Forelimb muscle (tissue), 1 donor: ENCODE data around the gene KRTAP9-6. TPM values are rescaled to one million over a fixed set of nuclear protein-coding genes. Genes with fewer than 3 reads are reported as not detected.
"Not testable (repeated sequence)": the region's sequence is repeated elsewhere in the genome, so short reads cannot be mapped to it uniquely, and the experiment has no call there.

Experiments used
- DNase-seq: peaks from one replicate; pipeline ENCODE4 v3.0.0-alpha.2; 2013; ENCODE audit warnings: low read depth
- polyA plus RNA-seq: library from polyadenylated mRNA; unstranded; fragments of 120-200 nt; gene quantifications from one replicate; pipeline ENCODE4 v1.2.1, GENCODE V29; 2013; ENCODE audit not compliant: insufficient read length

Gene KRTAP9-6
- 0.22 TPM for polyA plus RNA-seq

DNA sequence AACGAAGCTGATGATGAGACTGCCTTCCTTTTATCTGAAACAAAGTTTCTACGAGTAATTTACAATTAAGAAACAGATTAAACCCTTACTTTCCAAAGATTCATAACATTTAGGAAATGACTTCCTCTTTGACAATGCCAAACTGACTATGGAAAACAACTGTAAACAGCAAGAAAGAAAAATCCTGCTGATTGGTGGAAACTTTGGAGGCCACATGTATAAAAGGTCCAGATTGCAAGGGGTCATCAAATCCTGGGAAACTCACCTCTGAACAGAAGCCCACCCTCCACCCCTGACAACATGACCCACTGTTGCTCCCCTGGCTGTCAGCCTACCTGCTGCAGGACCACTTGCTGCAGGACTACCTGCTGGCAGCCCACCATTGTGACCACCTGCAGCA is at the start of gene KRTAP9-6:
Gene KRTAP9-6 (plus strand): TSS at position 301 of the 400 bp plus-strand sequence. CDS start 0 bp downstream, at position 301.
- no peak for DNase-seq

- no peak for DNase-seq
These were observed 49.5 kb upstream of the KRTAP9-6 start for GRCh38 chr17:41215681-41216080.

- no peak for DNase-seq
These were observed 41.4 kb upstream of the KRTAP9-6 start for GRCh38 chr17:41223821-41224220.

DNA sequence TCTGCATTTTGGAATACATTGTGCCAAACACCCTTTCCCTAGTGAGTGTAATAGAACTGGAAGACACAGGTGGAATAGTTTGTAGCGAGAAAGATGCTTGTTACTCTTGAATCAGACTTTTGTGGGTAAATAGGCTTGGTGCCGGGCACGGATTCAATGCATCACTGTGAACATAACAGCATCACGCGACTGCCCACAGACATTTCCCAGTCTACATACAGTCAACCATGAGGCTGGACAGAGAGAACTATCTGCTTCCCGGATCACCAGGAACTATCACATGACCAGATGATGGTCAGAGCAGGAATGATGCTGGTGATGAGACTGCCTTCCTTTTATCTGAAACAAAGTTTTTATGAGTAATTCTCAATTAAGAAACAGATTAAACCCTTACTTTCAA is 39.1 kb upstream of the KRTAP9-6 start:
- DNase-seq = no peak

GRCh38 chr17:41226598-41227095 is 38.5 kb upstream of the KRTAP9-6 start, which contains the start of gene KRTAP9-2:
Gene KRTAP9-2, plus strand, starts transcription at chr17:41226648. Its CDS starts 7 bp downstream, at chr17:41226655.
- not testable (repeated sequence) for DNase-seq

- no peak for DNase-seq
These were observed 35.1 kb upstream of the KRTAP9-6 start for GRCh38 chr17:41230094-41230493.

- no peak for DNase-seq
These were observed 33.4 kb upstream of the KRTAP9-6 start for GRCh38 chr17:41231731-41232130.

- not testable (repeated sequence) for DNase-seq
These were observed 32.6 kb upstream of the KRTAP9-6 start, which contains the start of gene KRTAP9-3 for GRCh38 chr17:41232399-41233105. Gene KRTAP9-3, plus strand, starts transcription at chr17:41232449. Its CDS starts 53 bp downstream, at chr17:41232502.

- not testable (repeated sequence) for DNase-seq
These were observed 28.1 kb upstream of the KRTAP9-6 start for GRCh38 chr17:41237116-41237515.

DNA sequence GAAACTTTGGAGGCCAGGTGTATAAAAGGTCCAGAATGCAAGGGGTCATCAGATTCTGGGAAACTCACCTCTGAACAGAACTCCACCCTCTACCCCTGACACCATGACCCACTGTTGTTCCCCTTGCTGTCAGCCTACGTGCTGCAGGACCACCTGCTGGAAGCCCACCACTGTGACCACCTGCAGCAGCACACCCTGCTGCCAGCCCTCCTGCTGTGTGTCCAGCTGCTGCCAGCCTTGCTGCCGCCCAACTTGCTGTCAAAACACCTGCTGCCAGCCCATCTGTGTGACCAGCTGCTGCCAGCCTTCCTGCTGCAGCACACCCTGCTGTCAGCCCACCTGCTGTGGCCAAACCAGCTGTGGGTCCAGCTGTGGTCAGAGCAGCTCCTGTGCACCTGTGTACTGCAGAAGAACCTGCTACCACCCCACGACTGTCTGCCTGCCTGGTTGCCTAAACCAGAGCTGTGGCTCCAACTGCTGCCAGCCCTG is 27.2 kb upstream of the KRTAP9-6 start, which contains the start of gene KRTAP9-8:
Gene KRTAP9-8 (plus strand): TSS at position 51 of the 489 bp plus-strand sequence. CDS start 53 bp downstream, at position 104.
- not testable (repeated sequence) for DNase-seq

DNA sequence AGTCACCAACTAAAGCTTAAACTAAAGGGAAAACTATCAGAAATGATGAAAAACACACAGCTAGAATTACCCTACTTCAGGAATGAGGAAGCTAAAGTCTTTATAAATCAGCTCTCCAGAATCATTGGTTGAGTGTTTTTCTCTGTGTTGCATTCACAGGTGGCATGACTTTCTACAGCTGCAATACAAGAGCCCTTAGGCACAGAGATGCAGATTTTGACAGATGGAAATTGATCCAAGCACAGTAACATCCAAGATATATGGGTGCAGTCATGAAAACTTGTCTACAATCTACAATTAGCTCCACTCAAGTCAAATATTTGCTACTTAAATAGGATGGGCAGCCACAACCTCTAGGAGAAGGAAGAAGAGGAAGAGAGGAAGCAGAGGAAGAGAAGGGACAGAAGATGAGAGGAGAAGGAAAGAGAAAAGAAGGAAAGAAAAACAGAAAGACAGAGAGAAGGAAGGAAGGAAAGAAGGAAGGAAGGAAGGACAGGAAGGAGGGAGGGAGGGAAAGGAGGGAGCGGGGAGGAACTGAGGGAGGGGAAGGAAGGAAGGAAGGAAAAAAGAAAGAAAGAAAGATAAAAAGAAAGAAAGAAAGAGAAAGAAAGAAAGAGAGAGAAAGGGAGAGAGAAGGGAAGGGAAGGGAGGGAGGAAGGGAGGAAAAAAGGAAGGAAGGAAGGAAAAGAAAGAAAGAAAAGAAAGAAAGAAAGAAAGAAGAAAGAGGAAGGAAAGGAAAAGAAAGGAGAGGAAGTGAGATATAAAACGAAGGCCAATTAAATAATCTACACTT is 18.0 kb upstream of the KRTAP9-6 start:
- not testable (repeated sequence) for DNase-seq

DNA sequence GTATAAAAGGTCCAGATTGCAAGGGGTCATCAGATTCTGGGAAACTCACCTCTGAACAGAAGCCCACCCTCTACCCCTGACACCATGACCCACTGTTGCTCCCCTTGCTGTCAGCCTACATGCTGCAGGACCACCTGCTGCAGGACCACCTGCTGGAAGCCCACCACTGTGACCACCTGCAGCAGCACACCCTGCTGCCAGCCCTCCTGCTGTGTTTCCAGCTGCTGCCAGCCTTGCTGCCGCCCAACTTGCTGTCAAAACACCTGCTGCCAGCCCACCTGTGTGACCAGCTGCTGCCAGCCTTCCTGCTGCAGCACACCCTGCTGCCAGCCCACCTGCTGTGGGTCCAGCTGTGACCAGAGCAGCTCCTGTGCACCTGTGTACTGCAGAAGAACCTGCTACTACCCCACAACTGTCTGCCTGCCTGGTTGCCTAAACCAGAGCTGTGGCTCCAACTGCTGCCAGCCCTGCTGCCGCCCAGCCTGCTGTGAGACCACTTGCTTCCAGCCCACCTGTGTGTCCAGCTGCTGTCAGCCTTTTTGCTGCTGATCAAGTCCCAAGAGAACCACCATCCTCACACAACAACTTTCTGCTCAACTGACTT is 15.4 kb upstream of the KRTAP9-6 start, which contains the start of gene KRTAP9-4:
Gene KRTAP9-4 (plus strand): TSS at position 51 of the 604 bp plus-strand sequence. CDS start 34 bp downstream, at position 85.
- DNase-seq = not testable (repeated sequence)

DNA sequence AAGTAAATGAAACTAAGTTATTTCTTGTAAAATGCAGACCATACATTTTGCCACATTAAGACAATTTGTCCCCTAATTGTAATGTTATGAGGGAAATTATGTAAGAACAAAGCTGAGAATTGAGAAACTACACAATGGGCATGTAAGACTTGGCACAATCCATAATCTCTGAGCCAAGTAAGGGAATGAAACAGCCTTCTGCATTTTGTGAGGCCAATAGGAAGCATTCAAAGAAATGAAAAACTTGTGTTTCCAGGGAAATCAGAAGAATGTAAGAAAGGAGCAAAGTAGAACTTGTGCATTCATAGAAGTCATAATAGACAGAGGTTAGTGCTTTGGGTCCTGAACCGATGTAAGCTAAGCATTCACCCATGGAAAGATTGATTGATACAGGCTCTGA is 13.9 kb upstream of the KRTAP9-6 start:
- no peak for DNase-seq

DNA sequence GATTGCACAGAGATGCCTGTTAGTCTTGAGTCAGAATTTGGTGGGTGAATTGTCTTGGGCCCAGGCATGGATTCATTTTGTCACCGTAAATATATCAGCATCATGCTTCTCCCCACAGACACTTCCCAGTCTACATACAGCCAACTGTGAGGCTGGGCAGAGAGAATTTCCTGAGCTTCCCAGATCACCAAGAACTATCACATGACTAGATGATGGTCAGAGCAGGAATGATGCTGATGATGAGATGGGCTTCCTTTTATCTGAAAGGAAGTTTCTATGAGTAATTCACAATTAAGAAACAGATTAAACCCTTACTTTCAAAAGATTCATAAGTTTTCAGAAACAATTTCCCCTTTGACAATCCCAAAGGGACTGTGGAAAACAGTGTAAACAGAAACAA is 10.3 kb upstream of the KRTAP9-6 start:
- no peak for DNase-seq

- not testable (repeated sequence) for DNase-seq
These were observed 9.5 kb upstream of the KRTAP9-6 start, which contains the start of gene KRTAP9-9 for GRCh38 chr17:41255381-41256290. Gene KRTAP9-9, plus strand, starts transcription at chr17:41255384.

GRCh38 chr17:41256291-41256685 is 8.9 kb upstream of the KRTAP9-6 start:
- no peak for DNase-seq

GRCh38 chr17:41258406-41258805 is 6.8 kb upstream of the KRTAP9-6 start:
- no peak for DNase-seq

DNA sequence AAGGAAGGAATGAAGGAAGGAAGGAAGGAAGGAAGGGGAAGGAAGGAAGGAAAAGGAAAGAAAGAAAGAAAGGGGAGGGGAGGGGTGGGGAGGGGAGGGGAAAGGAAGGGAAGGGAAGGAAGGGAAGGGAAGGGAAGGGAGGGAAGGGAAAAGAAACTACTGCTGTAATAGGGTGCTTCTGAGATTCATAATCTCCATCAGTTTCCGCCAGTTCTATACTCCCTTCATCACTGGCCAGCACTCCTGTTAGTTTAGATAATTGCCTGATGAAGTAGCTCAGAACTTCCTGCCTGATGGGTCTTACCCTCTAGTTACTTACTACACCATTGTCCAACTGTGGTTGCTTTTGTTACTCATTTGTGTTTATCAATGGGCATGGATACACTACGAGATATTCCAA is 2.0 kb upstream of the KRTAP9-6 start:
- no peak for DNase-seq

GRCh38 chr17:41264599-41264998 is 579 bp upstream of the KRTAP9-6 start:
- no peak for DNase-seq

GRCh38 chr17:41267711-41268110 is 2.5 kb downstream of the KRTAP9-6 start:
- no peak for DNase-seq
